ENCODE results near the gene LHX4. TPM values are rescaled to one million over a fixed set of nuclear protein-coding genes. Genes with fewer than 3 reads are reported as not detected.

Gene LHX4
- total and polyA plus RNA-seq, 10 of the 15 experiments (the other 5 are each of a cell fraction or from before 2014, with no cell fraction given), result 0.05 to 0.80 (median 0.32) TPM; not detected in 6

GRCh38 chr1:180262628-180263488 is 32.8 kb downstream of the LHX4 start:
- FAIRE-seq (no peak), ATAC-seq (no peak), DNase-seq (ENCODE audit: low read depth, low spot score) (no peak)
- Histone ChIP-seq H3K36me3 (ENCODE audit: control insufficient read depth in 2 of 2, insufficient read depth in 2 of 2, low read length in 1 of 2) (no peaks in the 10 kb centered on the region), H3K9ac (ENCODE audit: control insufficient read depth, insufficient read depth, low read length) (no peak overlapping the region), H3K4me3 (no peak overlapping the region), H3K27me3 (replicated peaks in 1 of 2; ENCODE audit: control insufficient read depth in 2 of 2, insufficient read depth in 2 of 2, low read length in 1 of 2) (no peaks in the 10 kb centered on the region), H3K27ac (ENCODE audit: control insufficient read depth, insufficient read depth) (no peak overlapping the region), H3K4me1 (ENCODE audit: control insufficient read depth, insufficient read depth, low read length) (no peaks in the 10 kb centered on the region), H2AFZ (ENCODE audit: control insufficient read depth, low read depth, low read length) (no peak overlapping the region), H3K4me2 (ENCODE audit: control insufficient read depth, insufficient read depth) (no peak overlapping the region), H3K79me2 (ENCODE audit: control insufficient read depth, insufficient read depth, low read length) (no peaks in the 10 kb centered on the region), H4K20me1 (ENCODE audit: control insufficient read depth, insufficient read depth) (no peaks in the 10 kb centered on the region), H3K9me3 (replicated peaks; ENCODE audit: control insufficient read depth, insufficient read depth, low read length) (no peaks in the 10 kb centered on the region)
- TF ChIP-seq SUZ12 (IDR thresholded peaks at IDR 0.05; ENCODE audit: unreplicated experiment), result no peak
- no peak for TF ChIP-seq RB1 (IDR thresholded peaks at IDR 0.05; ENCODE audit: borderline replicate concordance)
- TF ChIP-seq ZNF24 (IDR thresholded peaks at IDR 0.05), result 0 out of 2 replicates have a peak, but pooled peaks have one; percentile 11
- TF ChIP-seq ZNF274 (IDR thresholded peaks at IDR 0.05; ENCODE audit: insufficient read depth, insufficient read length), result no peak
- TF ChIP-seq SRF (IDR thresholded peaks at IDR 0.05; ENCODE audit: low read depth in 2 of 2, low read length in 2 of 2), result no peak
- intact Hi-C loops (cut with micrococcal nuclease; ENCODE audit: unreplicated experiment) (no loop called here), in situ Hi-C loops (cut with MboI) (no loop called here)
- ChIA-PET POLR2A (interaction anchor here (0.6 to 0.7 kb wide), 4 partner anchors 23 to 507 kb away, joined by 4 to 9 read pairs (median 6); no protein-coding TSS in a partner anchor), CTCF (interaction anchor here (0.6 to 2.5 kb wide), 3 partner anchors 16 to 537 kb away, joined by 3 to 9 read pairs (median 4); no protein-coding TSS in a partner anchor), RAD21 (ENCODE audit: unreplicated experiment) (no interaction called here), SMC1A (ENCODE audit: uncharacterized antibody, unreplicated experiment) (interaction anchor here (1.4 kb wide), 1 partner anchor 232 kb away, joined by 3 read pairs; no protein-coding TSS in a partner anchor)
- 38% methylated on average over 12 of the region's 12 CpGs for WGBS (ENCODE audit: insufficient coverage, insufficient replicate concordance, low lambda C conversion rate, missing lambda C conversion rate)
- BruUV-seq (replicated peaks), result no TSS peak

GRCh38 chr1:180264595-180264994 is 34.5 kb downstream of the LHX4 start:
- Histone ChIP-seq H3K4me1 (ENCODE audit: control insufficient read depth, insufficient read depth, low read length) (no peaks in the 10 kb centered on the region), H3K9ac (ENCODE audit: control insufficient read depth, insufficient read depth, low read length) (no peak overlapping the region), H3K27me3 (replicated peaks in 1 of 2; ENCODE audit: control insufficient read depth in 2 of 2, insufficient read depth in 2 of 2, low read length in 1 of 2) (no peaks in the 10 kb centered on the region), H2AFZ (ENCODE audit: control insufficient read depth, low read depth, low read length) (no peak overlapping the region), H3K79me2 (ENCODE audit: control insufficient read depth, insufficient read depth, low read length) (no peaks in the 10 kb centered on the region), H3K9me3 (replicated peaks; ENCODE audit: control insufficient read depth, insufficient read depth, low read length) (no peaks in the 10 kb centered on the region), H3K27ac (ENCODE audit: control insufficient read depth, insufficient read depth) (no peak overlapping the region), H4K20me1 (ENCODE audit: control insufficient read depth, insufficient read depth) (no peaks in the 10 kb centered on the region), H3K4me2 (ENCODE audit: control insufficient read depth, insufficient read depth) (no peak overlapping the region), H3K36me3 (ENCODE audit: control insufficient read depth in 2 of 2, insufficient read depth in 2 of 2, low read length in 1 of 2) (no peaks in the 10 kb centered on the region), H3K4me3 (no peak overlapping the region)
- POLR2A ChIA-PET, result no interaction called here
- RAD21 ChIA-PET (ENCODE audit: unreplicated experiment), result no interaction called here
- CTCF ChIA-PET, result no interaction called here
- in situ Hi-C loops (cut with MboI) (no loop called here), intact Hi-C loops (cut with micrococcal nuclease; ENCODE audit: unreplicated experiment) (no loop called here)
- FAIRE-seq (no peak), ATAC-seq (no peak), DNase-seq (ENCODE audit: low read depth, low spot score) (no peak)
- WGBS (ENCODE audit: insufficient coverage, insufficient replicate concordance, low lambda C conversion rate, missing lambda C conversion rate), result 72% methylated on average over 2 of the region's 2 CpGs
- SMC1A ChIA-PET (ENCODE audit: uncharacterized antibody, unreplicated experiment), result no interaction called here
- BruUV-seq (replicated peaks), result no TSS peak
- TF ChIP-seq HCFC1 (IDR thresholded peaks at IDR 0.05; ENCODE audit: low read length) (no peak), IKZF2 (IDR thresholded peaks at IDR 0.05) (no peak), BACH1 (IDR thresholded peaks at IDR 0.05; ENCODE audit: borderline replicate concordance) (no peak), PBX3 (IDR thresholded peaks at IDR 0.05; ENCODE audit: insufficient replicate concordance, low read depth, low read length) (no peak), SP1 (IDR thresholded peaks at IDR 0.05; ENCODE audit: low read depth, low read length) (no peak), ZBTB11 (CRISPR knock-in tag; IDR thresholded peaks at IDR 0.05) (no peak)
